ENCODE results near the gene CDH12.
"Not testable (repeated sequence)": the region's sequence is repeated elsewhere in the genome, so short reads cannot be mapped to it uniquely, and the experiment has no call there.

CDH12 gene

GRCh38 chr5:22411554-22412349, 441.4 kb downstream of the CDH12 start:
- no peak for DNase-seq

- no peak for DNase-seq
Observed at GRCh38 chr5:22391956-22392355, 461.2 kb downstream of the CDH12 start.

DNA sequence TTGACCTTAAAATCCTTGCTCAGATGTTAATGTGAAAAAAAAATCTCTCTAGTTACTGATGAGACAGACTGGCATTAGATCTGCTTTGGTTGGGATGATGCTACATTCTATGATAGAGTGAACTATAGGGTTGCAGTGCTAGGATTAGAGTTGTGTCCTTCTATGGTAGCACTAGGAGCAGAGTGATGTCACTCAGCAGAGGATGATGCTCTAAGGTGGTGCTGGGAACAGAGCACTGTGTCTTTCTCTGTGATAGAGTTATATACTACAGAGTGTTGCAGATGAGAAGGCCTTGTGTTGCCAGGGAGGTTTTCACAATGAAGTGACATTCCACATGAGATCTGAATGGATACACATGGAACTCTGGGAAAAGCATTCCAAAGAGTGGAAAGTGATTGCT, 462.3 kb downstream of the CDH12 start:
- DNase-seq: no peak

DNA sequence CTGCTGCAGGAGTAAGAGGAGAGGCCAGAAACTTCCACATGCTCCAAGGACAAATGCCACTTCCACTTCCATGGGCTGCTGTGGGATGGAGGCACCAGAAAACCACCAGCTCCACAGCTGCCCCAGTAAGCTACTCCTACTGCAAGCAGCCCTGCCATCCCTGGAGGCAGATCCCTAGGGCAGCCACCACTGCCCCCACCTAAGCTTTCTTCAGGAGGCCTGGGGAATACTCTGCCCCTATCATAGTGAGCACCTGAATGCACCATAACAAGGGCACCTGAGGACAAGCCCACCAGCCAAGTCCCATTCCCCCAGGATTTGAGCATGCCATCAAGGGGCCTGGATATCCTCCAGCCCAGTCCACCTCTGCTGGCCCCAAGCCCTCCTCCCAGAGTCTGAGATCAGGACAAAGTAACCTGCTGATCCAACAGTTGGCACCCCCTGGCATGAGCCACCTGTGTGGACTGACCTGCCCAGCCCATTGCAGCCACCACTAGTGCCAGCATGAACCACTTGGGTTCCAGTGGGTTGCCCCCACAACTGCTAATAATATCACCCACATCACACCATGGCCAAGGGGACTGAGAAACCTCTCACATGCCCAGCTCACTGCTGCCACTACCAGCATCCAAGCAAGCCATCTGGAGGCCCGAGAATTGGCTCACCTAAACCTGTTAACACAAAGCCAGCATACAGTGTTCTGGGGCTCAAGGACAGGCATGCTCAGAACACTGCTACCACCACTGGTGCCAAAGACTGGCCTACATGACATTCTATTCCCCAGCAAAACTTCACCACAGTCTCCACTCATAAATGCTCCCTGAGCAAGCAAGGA, 480.1 kb downstream of the CDH12 start:
- DNase-seq: no peak

DNA sequence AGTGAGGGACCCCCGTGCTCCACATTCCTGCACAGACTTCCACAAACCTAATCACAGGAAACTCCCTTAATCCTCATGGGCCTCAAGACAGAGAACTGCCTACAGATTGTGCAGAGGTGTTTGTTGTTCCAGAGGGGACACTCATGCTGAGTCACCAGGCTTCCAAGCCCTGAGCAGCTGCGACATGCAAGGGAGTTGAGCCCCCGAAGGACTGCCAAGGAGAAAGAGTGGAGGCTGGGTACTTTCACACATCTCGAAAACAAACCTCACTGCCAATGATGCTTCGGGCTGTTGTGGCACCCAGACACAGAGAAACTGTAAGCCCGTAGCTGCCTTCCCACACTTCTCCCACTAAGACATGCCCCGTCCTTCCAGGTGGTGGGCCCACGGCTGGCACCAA, 480.8 kb downstream of the CDH12 start:
- DNase-seq: no peak

DNA sequence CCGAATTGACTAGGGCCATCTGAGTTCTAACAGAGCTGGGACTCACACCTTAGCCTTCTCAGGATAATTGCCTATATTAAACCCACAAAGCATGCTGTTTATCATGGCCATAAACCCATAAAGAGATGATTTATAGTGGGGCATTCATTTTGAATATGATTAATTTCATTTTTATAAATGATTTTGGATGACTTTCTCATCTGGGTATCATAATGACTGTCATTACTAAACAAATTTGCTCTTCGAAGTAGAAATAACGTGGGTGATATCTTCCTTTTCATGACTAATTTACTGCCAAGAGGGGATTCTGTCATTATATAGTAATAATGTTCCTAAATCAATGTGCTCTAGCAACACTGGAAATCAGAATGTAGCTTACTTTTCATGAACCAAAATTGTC, 498.2 kb downstream of the CDH12 start:
- DNase-seq: no peak

- DNase-seq: peak; percentile 35
Observed at GRCh38 chr5:22352493-22352892, 500.7 kb downstream of the CDH12 start.

DNA sequence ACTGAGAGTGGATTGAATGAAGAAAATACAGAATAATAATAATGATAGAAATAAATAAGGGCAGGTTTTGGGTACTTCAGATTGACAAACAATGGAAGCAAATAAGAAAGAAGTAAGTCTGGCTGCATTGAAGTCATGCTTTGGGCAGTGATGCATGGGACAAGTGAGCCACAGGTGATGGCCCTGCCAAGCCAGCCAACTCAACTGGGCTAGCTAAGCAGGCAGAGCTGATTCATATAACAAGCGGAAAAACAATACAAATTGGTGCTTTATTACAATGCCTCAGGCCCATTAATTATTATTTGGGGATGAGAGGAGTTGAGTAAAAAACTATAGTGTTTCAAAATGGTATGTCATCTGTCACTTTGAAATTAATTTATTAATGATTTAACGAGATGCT, 502.0 kb downstream of the CDH12 start:
- no peak for DNase-seq

DNA sequence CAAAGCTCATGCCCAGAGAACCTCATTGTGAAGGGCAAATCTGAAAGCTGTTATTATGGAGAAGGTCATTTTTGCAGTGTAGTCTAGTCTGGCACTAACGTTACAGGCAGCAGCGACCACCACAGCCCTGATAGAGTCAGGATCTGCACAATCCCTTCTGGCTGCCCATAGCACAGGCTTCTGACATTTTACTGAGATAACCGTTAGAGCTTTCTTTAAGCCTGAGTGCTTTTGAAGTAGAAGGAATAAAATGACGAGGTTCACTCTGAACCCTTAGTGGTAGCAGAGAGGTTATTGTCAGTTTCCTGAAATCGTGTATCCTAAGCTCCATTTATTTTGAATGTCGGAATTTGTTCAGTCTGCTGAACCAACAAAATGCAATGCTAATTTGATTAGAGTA, 505.1 kb downstream of the CDH12 start:
- no peak for DNase-seq

DNA sequence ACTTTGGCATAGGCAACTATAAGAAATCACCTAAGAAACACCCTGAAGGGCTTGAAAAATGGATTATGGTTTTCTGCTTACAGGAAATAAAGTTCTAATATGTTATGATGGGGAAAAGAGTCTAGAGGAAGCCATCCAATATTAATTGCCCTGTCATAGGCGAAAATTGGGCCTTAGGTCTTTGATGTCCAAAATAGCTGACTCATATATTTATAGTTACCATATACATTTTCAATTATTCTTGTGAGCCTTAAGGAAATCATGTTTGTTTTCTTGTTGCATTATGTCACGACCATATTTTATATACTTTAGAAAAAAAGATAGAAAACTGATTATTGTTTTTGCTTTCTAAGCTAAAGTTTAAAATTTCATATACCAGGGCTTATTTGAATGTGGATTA, 509.1 kb downstream of the CDH12 start:
- no peak for DNase-seq

DNA sequence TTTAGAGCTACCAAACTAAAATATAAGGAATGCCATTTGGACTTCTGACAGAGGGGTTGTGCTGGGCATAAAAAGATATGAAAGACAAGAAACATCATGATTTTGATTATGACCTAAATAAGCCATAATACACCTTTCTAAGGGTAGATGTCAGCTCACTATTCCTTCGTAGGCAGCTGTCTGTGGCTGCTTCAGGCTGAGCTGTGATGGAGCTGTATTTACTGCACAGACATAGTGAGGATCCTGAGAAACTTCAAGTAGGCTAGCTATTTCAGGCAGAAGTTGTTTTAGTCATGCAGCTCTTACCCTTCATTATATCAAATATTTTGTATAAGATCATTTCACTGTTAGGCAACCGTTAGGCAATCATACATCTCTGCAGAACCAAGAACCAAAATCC, 511.7 kb downstream of the CDH12 start:
- DNase-seq: no peak

GRCh38 chr5:22332949-22333348, 520.2 kb downstream of the CDH12 start:
- DNase-seq: not testable (repeated sequence)

DNA sequence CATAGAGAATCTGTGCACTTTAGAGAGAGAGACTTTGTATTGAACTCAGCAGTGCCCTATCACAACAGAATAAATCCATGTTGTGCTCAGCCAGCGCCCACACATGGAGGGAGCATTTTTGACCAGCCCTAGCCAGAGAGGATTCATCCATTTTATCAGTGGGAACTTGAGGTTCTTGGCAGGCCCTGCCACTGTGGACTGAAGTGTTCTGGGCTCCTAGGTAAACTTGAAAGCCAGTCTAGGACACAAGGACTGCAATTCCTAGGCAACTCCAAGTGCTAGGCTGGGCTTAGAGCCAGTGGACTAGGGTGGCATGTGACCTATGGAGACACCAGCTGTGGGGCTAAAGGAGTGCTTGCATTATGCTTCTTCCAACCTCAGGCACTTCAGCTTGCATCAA, 523.5 kb downstream of the CDH12 start:
- DNase-seq: no peak

- DNase-seq: no peak
Observed at GRCh38 chr5:22319798-22320197, 533.3 kb downstream of the CDH12 start.

- no peak for DNase-seq
Observed at GRCh38 chr5:22316294-22316693, 536.9 kb downstream of the CDH12 start.

DNA sequence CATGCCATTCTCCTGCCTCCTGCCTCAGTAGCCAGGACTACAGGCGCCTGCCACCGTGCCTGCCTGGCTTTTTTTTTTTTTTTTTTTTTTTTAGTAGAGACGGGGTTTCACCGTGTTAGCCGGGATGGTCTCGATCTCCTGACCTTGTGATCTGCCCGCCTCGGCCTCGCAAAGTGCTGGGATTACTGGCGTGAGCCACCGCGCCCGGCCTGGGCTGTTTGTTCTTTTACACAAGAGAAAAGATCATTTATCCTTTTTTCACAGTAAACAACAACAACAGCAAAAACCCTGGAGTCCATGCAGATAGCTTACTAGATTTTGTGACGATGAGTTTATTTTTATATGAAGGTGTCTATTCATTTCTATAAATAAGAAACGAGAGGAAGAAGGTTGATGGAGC, 538.1 kb downstream of the CDH12 start:
- DNase-seq: not testable (repeated sequence)

GRCh38 chr5:22314548-22314947, 538.6 kb downstream of the CDH12 start:
- DNase-seq: no peak

DNA sequence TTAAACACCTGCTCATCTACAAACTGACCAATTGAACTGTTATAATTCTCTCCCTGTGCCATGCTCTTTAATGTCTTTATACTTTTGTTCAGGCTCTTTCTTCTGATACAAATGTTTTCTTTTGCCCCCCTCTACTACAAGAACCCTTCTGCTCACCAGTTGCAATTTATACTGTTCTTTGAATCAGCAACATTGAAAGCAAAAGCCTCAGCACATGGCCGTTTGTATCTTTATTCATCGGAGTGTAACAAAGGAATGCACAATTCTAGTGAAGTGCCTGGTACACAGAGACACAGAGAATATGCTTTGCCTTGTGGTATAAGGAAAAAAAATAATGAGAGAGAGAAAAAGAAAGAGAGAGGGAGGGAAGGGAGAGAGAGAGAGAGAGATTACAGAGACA, 547.1 kb downstream of the CDH12 start:
- no peak for DNase-seq

- no peak for DNase-seq
Observed at GRCh38 chr5:22295832-22296231, 557.3 kb downstream of the CDH12 start.

GRCh38 chr5:22293147-22293546, 560.0 kb downstream of the CDH12 start:
- DNase-seq: no peak

GRCh38 chr5:22278164-22278563, 575.0 kb downstream of the CDH12 start:
- DNase-seq: no peak

DNA sequence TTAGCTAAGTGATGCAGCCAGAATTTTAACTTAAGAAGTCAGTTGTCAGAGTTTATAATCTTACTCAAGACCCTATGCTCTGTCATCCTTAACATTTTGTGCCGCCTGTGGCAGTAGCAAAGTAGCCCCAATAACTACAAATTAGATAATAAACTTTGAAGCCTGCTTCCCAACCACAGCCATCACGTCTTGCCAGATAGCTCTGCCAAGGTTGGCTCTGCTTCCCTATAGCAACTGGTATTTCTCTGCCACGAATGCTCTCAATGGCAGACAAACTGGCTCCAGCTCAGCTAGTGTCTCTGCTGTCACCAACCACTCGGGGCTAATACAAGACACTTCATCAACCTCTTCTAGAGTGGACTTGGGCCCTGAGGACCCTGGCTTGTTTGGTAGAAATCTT, 576.1 kb downstream of the CDH12 start:
- no peak for DNase-seq

GRCh38 chr5:22265855-22266254, 587.3 kb downstream of the CDH12 start:
- DNase-seq: not testable (repeated sequence)

GRCh38 chr5:22258139-22258538, 595.0 kb downstream of the CDH12 start:
- DNase-seq: no peak

All from NCI-H1694 (cell line).